Fibroblast of upper back skin (primary cell): ENCODE data around the gene NETO1.
A peak's percentile ranks its signal among the peaks of the same experiment; 100 is the strongest.

Experiments used
- DNase-seq: peaks from one replicate; pipeline ENCODE4 v3.0.0-alpha.2; 2013

NETO1 gene

GRCh38 chr18:72720116-72720515, 147.7 kb downstream of the NETO1 start:
- DNase-seq: no peak

GRCh38 chr18:72704202-72704601, 163.6 kb downstream of the NETO1 start:
- DNase-seq: no peak

GRCh38 chr18:72700961-72701710, 166.7 kb downstream of the NETO1 start:
- peak; percentile 0 for DNase-seq

GRCh38 chr18:72697706-72698105, 170.1 kb downstream of the NETO1 start:
- DNase-seq: no peak

- DNase-seq: no peak
Observed at GRCh38 chr18:72692595-72692994, 175.2 kb downstream of the NETO1 start.
